Fibroblast of lung (primary cell): ENCODE results near the gene C1orf122. TPM values are rescaled to one million over a fixed set of nuclear protein-coding genes. Genes with fewer than 3 reads are reported as not detected.

Experiments
- DNase-seq, 2 donors: peaks; one replicate each; pipeline versions ENCODE4 v3.0.0 to v3.0.0-alpha.2; 2010; ENCODE audit warnings: low read depth in 2 of 2
- H2AFZ ChIP-seq: 2 replicates; pipeline ENCODE4 v1.5.1; 2012; ENCODE audit warnings: low read length, control low read depth, inconsistent platforms
- H3K27ac ChIP-seq: 2 replicates; pipeline ENCODE4 v1.5.1; 2011; ENCODE audit warnings: low read length, control low read depth; ENCODE audit not compliant: insufficient read depth
- H3K27me3 ChIP-seq: 2 replicates; pipeline ENCODE4 v1.5.1; 2011; ENCODE audit warnings: mild to moderate bottlenecking, low read length; ENCODE audit not compliant: control insufficient read depth, insufficient read depth
- H3K36me3 ChIP-seq: 2 replicates; pipeline ENCODE4 v1.5.1; 2011; ENCODE audit warnings: low read length; ENCODE audit not compliant: control insufficient read depth, insufficient read depth
- H3K4me1 ChIP-seq: 2 replicates; pipeline ENCODE4 v1.5.1; 2011; ENCODE audit warnings: low read length; ENCODE audit not compliant: control insufficient read depth, insufficient read depth; ENCODE audit errors: extremely low read depth
- H3K4me2 ChIP-seq: 2 replicates; pipeline ENCODE4 v1.5.1; 2011; ENCODE audit warnings: low read length, control low read depth; ENCODE audit not compliant: insufficient read depth; ENCODE audit errors: extremely low read depth
- H3K4me3 ChIP-seq, 4 experiments: fragments of 200-600 bp in 1 of 4; sonication (generic) in 1 of 4; replicated peaks in 1 of 4; 2 replicates each; pipeline ENCODE4 v1.5.1; 2011 to 2016; ENCODE audit warnings: low read length in 4 of 4, low read depth in 3 of 4, mild to moderate bottlenecking in 3 of 4, control low read depth in 2 of 4, inconsistent platforms in 1 of 4, mixed read lengths in 1 of 4; ENCODE audit not compliant: insufficient read depth in 1 of 4; ENCODE audit errors: control extremely low read depth in 1 of 4
- H3K79me2 ChIP-seq: 2 replicates; pipeline ENCODE4 v1.5.1; 2012; ENCODE audit warnings: mild to moderate bottlenecking, low read length, inconsistent platforms; ENCODE audit not compliant: control insufficient read depth, insufficient read depth
- H3K9ac ChIP-seq: 2 replicates; pipeline ENCODE4 v1.5.1; 2011; ENCODE audit warnings: mild to moderate bottlenecking, low read length, control low read depth; ENCODE audit not compliant: insufficient read depth
- H3K9me3 ChIP-seq: 2 replicates; pipeline ENCODE4 v1.5.1; 2012; ENCODE audit warnings: low read depth, low read length; ENCODE audit not compliant: control insufficient read depth, insufficient read depth
- H4K20me1 ChIP-seq: 2 replicates; pipeline ENCODE4 v1.5.1; 2011; ENCODE audit warnings: low read length; ENCODE audit not compliant: control insufficient read depth, insufficient read depth; ENCODE audit errors: extremely low read depth
- EZH2 ChIP-seq: IDR thresholded peaks from 2 replicates; pipeline ENCODE4 v1.5.1; 2012; ENCODE audit warnings: low read length, control low read depth, mild to moderate bottlenecking; ENCODE audit errors: missing control alignments
- polyA plus RNA-seq, 2 donors: library from polyadenylated mRNA; depleted of rRNA in 1 of 2; stranded (reverse) in 1 of 2; unstranded in 1 of 2; fragments of >200 nt; gene quantifications; 2 replicates each; pipeline ENCODE4 v1.2.1, GENCODE V29; 2011 to 2012; ENCODE audit warnings: missing spikeins in 1 of 2
- total RNA-seq: library from RNA; depleted of rRNA; stranded (reverse); fragments of >200 nt; gene quantifications from 2 replicates; pipeline ENCODE4 v1.2.1, GENCODE V29; 2014
- TF ChIP-seq, protein P1 (sequence below), 2 donors: IDR thresholded peaks in 1 of 2; conservative IDR thresholded peaks in 1 of 2; 1 replicate in 1 of 2; 2 replicates in 1 of 2; pipeline ENCODE4 v1.5.1; 2011 to 2012; ENCODE audit warnings: low read length in 2 of 2, control low read depth in 1 of 2, inconsistent platforms in 1 of 2, low read depth in 1 of 2, mild to moderate bottlenecking in 1 of 2

The C1orf122 gene
- total and polyA plus RNA-seq, 2 donors (not counting 1 experiment from before 2014, with no cell fraction given) = 14.8 to 28.1 TPM

GRCh38 chr1:37841652-37842051 is 34.1 kb downstream of the C1orf122 start:
- Histone ChIP-seq H3K4me1 (no peaks in the 10 kb centered on the region), H3K9me3 (no peaks in the 10 kb centered on the region), H2AFZ (no peak overlapping the region), H3K4me3 (no peak overlapping the region), H3K36me3 (peaks cover 10% of the 10 kb centered on the region), H4K20me1 (no peaks in the 10 kb centered on the region), H3K9ac (no peak overlapping the region), H3K27ac (no peak overlapping the region), H3K4me2 (no peak overlapping the region), H3K27me3 (no peaks in the 10 kb centered on the region), H3K79me2 (peaks cover 10% of the 10 kb centered on the region)
- DNase-seq = no peak
- TF ChIP-seq, protein P1, sequence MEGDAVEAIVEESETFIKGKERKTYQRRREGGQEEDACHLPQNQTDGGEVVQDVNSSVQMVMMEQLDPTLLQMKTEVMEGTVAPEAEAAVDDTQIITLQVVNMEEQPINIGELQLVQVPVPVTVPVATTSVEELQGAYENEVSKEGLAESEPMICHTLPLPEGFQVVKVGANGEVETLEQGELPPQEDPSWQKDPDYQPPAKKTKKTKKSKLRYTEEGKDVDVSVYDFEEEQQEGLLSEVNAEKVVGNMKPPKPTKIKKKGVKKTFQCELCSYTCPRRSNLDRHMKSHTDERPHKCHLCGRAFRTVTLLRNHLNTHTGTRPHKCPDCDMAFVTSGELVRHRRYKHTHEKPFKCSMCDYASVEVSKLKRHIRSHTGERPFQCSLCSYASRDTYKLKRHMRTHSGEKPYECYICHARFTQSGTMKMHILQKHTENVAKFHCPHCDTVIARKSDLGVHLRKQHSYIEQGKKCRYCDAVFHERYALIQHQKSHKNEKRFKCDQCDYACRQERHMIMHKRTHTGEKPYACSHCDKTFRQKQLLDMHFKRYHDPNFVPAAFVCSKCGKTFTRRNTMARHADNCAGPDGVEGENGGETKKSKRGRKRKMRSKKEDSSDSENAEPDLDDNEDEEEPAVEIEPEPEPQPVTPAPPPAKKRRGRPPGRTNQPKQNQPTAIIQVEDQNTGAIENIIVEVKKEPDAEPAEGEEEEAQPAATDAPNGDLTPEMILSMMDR (conservative IDR thresholded peaks at IDR 0.05 in 1 of 2, IDR thresholded peaks at IDR 0.05 in 1 of 2; ENCODE audit: low read depth in 1 of 2, low read length in 2 of 2) = no peak
- no peak for TF ChIP-seq EZH2

GRCh38 chr1:37844536-37844935 is 36.9 kb downstream of the C1orf122 start:
- no peak for TF ChIP-seq EZH2
- TF ChIP-seq, protein P1 (conservative IDR thresholded peaks at IDR 0.05 in 1 of 2, IDR thresholded peaks at IDR 0.05 in 1 of 2; ENCODE audit: low read depth in 1 of 2, low read length in 2 of 2) = no peak
- H3K79me2 ChIP-seq = peaks cover 33% of the 10 kb centered on the region
- H2AFZ ChIP-seq = no peak overlapping the region
- no peaks in the 10 kb centered on the region for H4K20me1 ChIP-seq
- H3K4me1 ChIP-seq = no peaks in the 10 kb centered on the region
- DNase-seq = no peak
- H3K27me3 ChIP-seq = no peaks in the 10 kb centered on the region
- no peak overlapping the region for H3K27ac ChIP-seq
- no peaks in the 10 kb centered on the region for H3K9me3 ChIP-seq
- no peak overlapping the region for H3K4me2 ChIP-seq
- H3K4me3 ChIP-seq = no peak overlapping the region
- no peak overlapping the region for H3K9ac ChIP-seq
- H3K36me3 ChIP-seq = peaks cover 7% of the 10 kb centered on the region

- no peaks in the 10 kb centered on the region for H3K9me3 ChIP-seq
- no peak for DNase-seq
- H3K27me3 ChIP-seq = no peaks in the 10 kb centered on the region
- no peak overlapping the region for H3K4me2 ChIP-seq
- H2AFZ ChIP-seq = no peak overlapping the region
- H3K79me2 ChIP-seq = peaks cover 39% of the 10 kb centered on the region
- H3K9ac ChIP-seq = no peak overlapping the region
- no peak overlapping the region for H3K27ac ChIP-seq
- TF ChIP-seq EZH2 = no peak
- TF ChIP-seq, protein P1 (conservative IDR thresholded peaks at IDR 0.05 in 1 of 2, IDR thresholded peaks at IDR 0.05 in 1 of 2; ENCODE audit: low read depth in 1 of 2, low read length in 2 of 2) = no peak
- peaks cover 3% of the 10 kb centered on the region for H3K36me3 ChIP-seq
- H3K4me3 ChIP-seq = no peak overlapping the region
- no peaks in the 10 kb centered on the region for H3K4me1 ChIP-seq
- H4K20me1 ChIP-seq = no peaks in the 10 kb centered on the region
These were observed 37.6 kb downstream of the C1orf122 start for GRCh38 chr1:37845049-37845646.
